HepG2 (cell line): ENCODE data around the gene SLC5A3. TPM values are rescaled to one million over a fixed set of nuclear protein-coding genes. Genes with fewer than 3 reads are reported as not detected.

Experiments used
- IRF2 ChIP-seq: IDR thresholded peaks from 2 replicates; pipeline ENCODE4 v1.6.1; 2018; ENCODE audit warnings: missing genetic modification reagents, missing compliant biosample characterization
- KLF6 ChIP-seq: IDR thresholded peaks from 2 replicates; pipeline ENCODE4 v1.8.0; 2016; ENCODE audit warnings: missing biosample characterization, missing genetic modification reagents
- NFE2L1 ChIP-seq: sonication (generic); formaldehyde crosslinking; IDR thresholded peaks from 2 replicates; pipeline ENCODE4 v1.4.0; 2020; ENCODE audit warnings: missing genetic modification reagents, mild to moderate bottlenecking, borderline replicate concordance
- RARA ChIP-seq: IDR thresholded peaks from 2 replicates; pipeline ENCODE4 v1.6.1; 2016; ENCODE audit warnings: missing genetic modification reagents, missing compliant biosample characterization
- RFX1 ChIP-seq: fragments of 450-650 bp; IDR thresholded peaks from 2 replicates; pipeline ENCODE4 v1.6.1; 2017
- ZKSCAN1 ChIP-seq: fragments of 150-350 bp; IDR thresholded peaks from 2 replicates; pipeline ENCODE4 v1.6.1; 2014; ENCODE audit warnings: low read length
- ZNF224 ChIP-seq: sonication (generic); formaldehyde crosslinking; IDR thresholded peaks from 2 replicates; pipeline ENCODE4 v1.5.0; 2020; ENCODE audit warnings: mild to moderate bottlenecking, missing genetic modification reagents
- ZNF24 ChIP-seq: fragments of 450-650 bp; IDR thresholded peaks from 2 replicates; pipeline ENCODE4 v1.6.1; 2017; ENCODE audit warnings: antibody characterized with exemption, mild to moderate bottlenecking
- ZNF264 ChIP-seq: sonication (generic); formaldehyde crosslinking; IDR thresholded peaks from 2 replicates; pipeline ENCODE4 v1.4.0; 2020; ENCODE audit warnings: missing genetic modification reagents
- ZNF570 ChIP-seq: sonication (generic); formaldehyde crosslinking; IDR thresholded peaks from 2 replicates; pipeline ENCODE4 v1.4.0; 2020; ENCODE audit warnings: mild to moderate bottlenecking, missing genetic modification reagents, borderline replicate concordance
- ZNF746 ChIP-seq: sonication (generic); formaldehyde crosslinking; IDR thresholded peaks from 2 replicates; pipeline ENCODE4 v1.8.0; 2022; ENCODE audit warnings: mild to moderate bottlenecking, missing genetic modification reagents
- ZNF878 ChIP-seq: sonication (generic); formaldehyde crosslinking; IDR thresholded peaks from 2 replicates; pipeline ENCODE4 v1.8.1; 2023; ENCODE audit warnings: mild to moderate bottlenecking, missing genetic modification reagents, moderate library complexity
- polyA plus RNA-seq, 8 experiments: library from polyadenylated mRNA; depleted of rRNA in 3 of 8; stranded (reverse) in 7 of 8; unstranded in 1 of 8; fragments of >200 nt; fragmentation: Illumina TruSeq in 4 of 8; extraction: Trizol in 4 of 8; gene quantifications; 2 replicates each; pipeline versions ENCODE4 v1.2.1 to v1.2.3, GENCODE V29; 2011 to 2016; ENCODE audit warnings: low read depth in 4 of 8, missing spikeins in 1 of 8, mixed read lengths in 1 of 8; ENCODE audit not compliant: insufficient read depth in 1 of 8
- total RNA-seq, 5 experiments: library from RNA; depleted of rRNA; stranded (reverse); fragments of >200 nt; fragmentation: Illumina TruSeq; extraction: Trizol; gene quantifications; 2 replicates each; pipeline ENCODE4 v1.2.3, GENCODE V29; 2016; ENCODE audit warnings: low read depth in 1 of 5
- TF ChIP-seq, protein P1 (sequence below): sonication (generic); formaldehyde crosslinking; IDR thresholded peaks from 2 replicates; pipeline ENCODE4 v1.5.1; 2020; ENCODE audit warnings: mild to moderate bottlenecking, missing genetic modification reagents, moderate library complexity
- TF ChIP-seq, protein P2 (sequence below): sonication (generic); formaldehyde crosslinking; IDR thresholded peaks from 2 replicates; pipeline ENCODE4 v1.4.0; 2020; ENCODE audit warnings: missing genetic modification reagents, borderline replicate concordance
- TF ChIP-seq, protein P3 (sequence below): sonication (generic); formaldehyde crosslinking; IDR thresholded peaks from 2 replicates; pipeline ENCODE4 v1.5.1; 2020; ENCODE audit warnings: mild to moderate bottlenecking, missing genetic modification reagents, borderline replicate concordance
- TF ChIP-seq, protein P4 (sequence below): sonication (generic); formaldehyde crosslinking; IDR thresholded peaks from 2 replicates; pipeline ENCODE4 v1.8.1; 2023; ENCODE audit warnings: missing genetic modification reagents, mild to moderate bottlenecking, borderline replicate concordance

SLC5A3 gene
- total and polyA plus RNA-seq, 2 of the 13 experiments (the other 11 are each of a cell fraction or from before 2014, with no cell fraction given), result 5.6 to 11.2 TPM

DNA sequence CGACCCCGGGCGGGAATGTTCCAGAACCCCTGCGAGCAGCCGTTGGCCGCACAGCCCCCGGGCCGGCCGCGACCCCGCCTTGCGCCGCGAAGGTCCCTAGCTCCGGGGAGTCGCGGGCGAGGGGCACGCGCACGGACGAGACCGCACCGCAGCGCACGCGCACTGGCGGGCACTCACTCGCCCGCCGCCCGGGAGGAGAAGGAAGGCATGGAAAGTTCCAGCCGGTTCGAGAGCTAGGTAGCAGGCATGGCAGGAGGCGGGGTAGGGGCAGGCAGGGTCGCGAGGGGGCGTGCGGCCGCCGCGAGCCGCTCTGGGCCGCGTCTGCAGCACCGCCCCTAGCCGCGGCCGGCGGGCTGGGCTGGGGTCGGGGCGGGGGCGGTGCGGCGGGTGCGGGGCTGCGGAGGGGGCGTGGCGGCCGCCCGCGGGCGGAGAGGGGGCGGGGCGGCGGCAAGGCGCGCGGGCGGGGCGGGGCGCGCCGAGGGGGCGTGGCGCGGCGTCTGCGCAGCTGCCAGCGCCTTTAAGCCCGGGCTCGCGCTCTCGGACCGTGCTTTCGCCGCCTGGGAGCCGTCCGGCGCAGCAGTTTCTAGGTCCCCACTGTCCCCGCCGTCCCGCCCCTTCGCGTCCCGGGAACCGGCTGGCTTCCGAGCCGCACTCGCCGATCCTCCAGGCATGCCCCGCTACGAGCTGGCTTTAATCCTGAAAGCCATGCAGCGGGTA is at the start of gene SLC5A3, which contains the start of gene MRPS6 (continued):
- TF ChIP-seq, protein P1, sequence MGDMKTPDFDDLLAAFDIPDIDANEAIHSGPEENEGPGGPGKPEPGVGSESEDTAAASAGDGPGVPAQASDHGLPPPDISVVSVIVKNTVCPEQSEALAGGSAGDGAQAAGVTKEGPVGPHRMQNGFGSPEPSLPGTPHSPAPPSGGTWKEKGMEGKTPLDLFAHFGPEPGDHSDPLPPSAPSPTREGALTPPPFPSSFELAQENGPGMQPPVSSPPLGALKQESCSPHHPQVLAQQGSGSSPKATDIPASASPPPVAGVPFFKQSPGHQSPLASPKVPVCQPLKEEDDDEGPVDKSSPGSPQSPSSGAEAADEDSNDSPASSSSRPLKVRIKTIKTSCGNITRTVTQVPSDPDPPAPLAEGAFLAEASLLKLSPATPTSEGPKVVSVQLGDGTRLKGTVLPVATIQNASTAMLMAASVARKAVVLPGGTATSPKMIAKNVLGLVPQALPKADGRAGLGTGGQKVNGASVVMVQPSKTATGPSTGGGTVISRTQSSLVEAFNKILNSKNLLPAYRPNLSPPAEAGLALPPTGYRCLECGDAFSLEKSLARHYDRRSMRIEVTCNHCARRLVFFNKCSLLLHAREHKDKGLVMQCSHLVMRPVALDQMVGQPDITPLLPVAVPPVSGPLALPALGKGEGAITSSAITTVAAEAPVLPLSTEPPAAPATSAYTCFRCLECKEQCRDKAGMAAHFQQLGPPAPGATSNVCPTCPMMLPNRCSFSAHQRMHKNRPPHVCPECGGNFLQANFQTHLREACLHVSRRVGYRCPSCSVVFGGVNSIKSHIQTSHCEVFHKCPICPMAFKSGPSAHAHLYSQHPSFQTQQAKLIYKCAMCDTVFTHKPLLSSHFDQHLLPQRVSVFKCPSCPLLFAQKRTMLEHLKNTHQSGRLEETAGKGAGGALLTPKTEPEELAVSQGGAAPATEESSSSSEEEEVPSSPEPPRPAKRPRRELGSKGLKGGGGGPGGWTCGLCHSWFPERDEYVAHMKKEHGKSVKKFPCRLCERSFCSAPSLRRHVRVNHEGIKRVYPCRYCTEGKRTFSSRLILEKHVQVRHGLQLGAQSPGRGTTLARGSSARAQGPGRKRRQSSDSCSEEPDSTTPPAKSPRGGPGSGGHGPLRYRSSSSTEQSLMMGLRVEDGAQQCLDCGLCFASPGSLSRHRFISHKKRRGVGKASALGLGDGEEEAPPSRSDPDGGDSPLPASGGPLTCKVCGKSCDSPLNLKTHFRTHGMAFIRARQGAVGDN (CRISPR knock-in tag), result peak; percentile 82
- TF ChIP-seq, protein P2, sequence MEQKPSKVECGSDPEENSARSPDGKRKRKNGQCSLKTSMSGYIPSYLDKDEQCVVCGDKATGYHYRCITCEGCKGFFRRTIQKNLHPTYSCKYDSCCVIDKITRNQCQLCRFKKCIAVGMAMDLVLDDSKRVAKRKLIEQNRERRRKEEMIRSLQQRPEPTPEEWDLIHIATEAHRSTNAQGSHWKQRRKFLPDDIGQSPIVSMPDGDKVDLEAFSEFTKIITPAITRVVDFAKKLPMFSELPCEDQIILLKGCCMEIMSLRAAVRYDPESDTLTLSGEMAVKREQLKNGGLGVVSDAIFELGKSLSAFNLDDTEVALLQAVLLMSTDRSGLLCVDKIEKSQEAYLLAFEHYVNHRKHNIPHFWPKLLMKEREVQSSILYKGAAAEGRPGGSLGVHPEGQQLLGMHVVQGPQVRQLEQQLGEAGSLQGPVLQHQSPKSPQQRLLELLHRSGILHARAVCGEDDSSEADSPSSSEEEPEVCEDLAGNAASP, result peak; percentile 15; the same call in 1 of the 2 replicates
- TF ChIP-seq ZNF264 (no peak), ZNF224 (CRISPR knock-in tag) (no peak), KLF6 (CRISPR knock-in tag) (peak; percentile 81), RFX1 (no peak), ZNF878 (CRISPR knock-in tag) (no peak), IRF2 (CRISPR knock-in tag) (peak; percentile 36; the same call in 1 of the 2 replicates), ZNF570 (no peak), ZNF746 (CRISPR knock-in tag) (no peak), ZKSCAN1 (no peak), NFE2L1 (CRISPR knock-in tag) (no peak), ZNF24 (no peak), RARA (CRISPR knock-in tag) (0 out of 2 replicates have a peak, but pooled peaks have one; percentile 12)
- TF ChIP-seq, protein P3, sequence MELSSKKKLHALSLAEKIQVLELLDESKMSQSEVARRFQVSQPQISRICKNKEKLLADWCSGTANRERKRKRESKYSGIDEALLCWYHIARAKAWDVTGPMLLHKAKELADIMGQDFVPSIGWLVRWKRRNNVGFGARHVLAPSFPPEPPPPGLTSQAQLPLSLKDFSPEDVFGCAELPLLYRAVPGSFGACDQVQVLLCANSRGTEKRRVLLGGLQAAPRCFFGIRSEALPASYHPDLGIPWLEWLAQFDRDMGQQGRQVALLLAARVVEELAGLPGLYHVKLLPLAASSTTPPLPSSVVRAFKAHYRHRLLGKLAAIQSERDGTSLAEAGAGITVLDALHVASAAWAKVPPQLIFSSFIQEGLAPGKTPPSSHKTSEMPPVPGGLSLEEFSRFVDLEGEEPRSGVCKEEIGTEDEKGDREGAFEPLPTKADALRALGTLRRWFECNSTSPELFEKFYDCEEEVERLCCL, result no peak
- TF ChIP-seq, protein P4, sequence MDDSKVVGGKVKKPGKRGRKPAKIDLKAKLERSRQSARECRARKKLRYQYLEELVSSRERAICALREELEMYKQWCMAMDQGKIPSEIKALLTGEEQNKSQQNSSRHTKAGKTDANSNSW (CRISPR knock-in tag), result no peak
